Middle frontal gyrus (tissue), 1 donor: Measurements from ENCODE around the gene ERO1B.
"Not testable (repeated sequence)": the region's sequence is repeated elsewhere in the genome, so short reads cannot be mapped to it uniquely, and the experiment has no call there.

Source experiments
- DNase-seq: peaks from one replicate; pipeline ENCODE4 v3.0.0-alpha.2; 2015; ENCODE audit warnings: low spot score; ENCODE audit errors: extremely low spot score

The ERO1B gene

GRCh38 chr1:236193184-236193583, 88.6 kb downstream of the ERO1B start:
- DNase-seq: no peak

DNA sequence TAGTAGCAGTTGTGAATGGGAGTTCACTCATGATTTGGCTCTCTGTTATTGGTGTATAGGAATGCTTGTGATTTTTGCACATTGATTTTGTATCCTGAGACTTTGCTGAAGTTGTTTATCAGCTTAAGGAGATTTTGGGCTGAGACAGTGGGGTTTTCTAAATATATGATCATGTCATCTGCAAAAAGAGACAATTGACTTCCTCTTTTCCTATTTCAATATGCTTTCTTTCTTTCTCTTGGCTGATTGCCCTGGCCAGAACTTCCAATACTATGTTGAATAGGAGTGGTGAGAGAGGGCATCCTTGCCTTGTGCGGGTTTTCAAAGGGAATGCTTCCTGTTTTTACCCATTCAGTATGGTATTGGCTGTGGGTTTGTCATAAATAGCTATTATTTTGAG, 93.7 kb downstream of the ERO1B start:
- not testable (repeated sequence) for DNase-seq

DNA sequence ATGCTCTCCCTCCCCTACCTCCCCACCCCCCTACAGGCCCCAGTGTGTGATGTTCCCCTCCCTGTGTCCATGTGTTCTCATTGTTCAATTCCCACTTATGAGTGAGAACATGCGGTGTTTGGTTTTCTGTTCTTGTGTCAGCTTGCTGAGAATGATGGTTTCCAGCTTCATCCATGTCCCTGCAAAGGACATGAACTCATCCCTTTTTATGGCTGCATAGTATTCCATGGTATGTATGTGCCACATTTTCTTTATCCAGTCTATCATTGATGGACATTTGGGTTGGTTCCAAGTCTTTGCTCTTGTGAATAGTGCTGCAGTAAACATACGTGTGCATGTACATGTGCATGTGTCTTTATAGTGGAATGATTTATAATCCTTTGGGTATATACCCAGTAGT, 95.3 kb downstream of the ERO1B start:
- not testable (repeated sequence) for DNase-seq

DNA sequence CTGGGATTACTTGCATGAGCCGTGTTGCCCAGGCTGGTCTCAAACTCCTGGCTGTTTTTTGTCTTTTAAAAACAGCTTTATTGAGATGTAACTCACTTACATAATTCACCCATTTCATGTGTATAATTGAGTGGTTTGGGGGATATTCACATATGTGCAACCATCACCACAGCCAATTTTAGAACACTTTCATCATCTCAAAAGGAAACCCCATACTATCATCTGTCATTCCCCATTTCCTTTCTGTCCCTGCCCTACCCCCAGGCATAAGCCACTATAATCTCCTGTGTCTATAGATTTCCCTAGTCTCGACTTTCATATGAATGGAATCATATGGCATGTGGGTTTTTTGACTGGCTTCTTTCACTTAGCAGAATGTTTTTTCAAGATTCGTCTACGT, 96.1 kb downstream of the ERO1B start:
- DNase-seq: no peak

GRCh38 chr1:236181059-236181458, 100.7 kb downstream of the ERO1B start:
- no peak for DNase-seq

DNA sequence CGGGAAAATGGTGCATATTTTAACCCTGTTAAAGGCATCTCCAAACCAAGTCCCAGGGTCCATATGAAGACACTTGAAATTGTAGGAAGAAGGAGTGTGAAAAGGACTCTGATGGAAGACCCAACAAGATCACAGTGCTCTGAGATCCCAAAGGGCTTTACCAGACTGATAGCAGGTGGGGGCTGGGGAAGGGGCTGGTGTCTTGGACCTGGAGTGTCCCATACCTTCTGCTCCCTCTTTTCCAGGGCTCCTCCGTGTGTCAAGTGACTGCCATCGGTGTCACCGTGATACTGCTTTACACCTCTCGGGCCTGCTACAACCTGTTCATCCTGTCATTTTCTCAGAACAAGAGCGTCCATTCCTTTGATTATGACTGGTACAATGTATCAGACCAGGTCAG, 102.1 kb downstream of the ERO1B start:
- no peak for DNase-seq

DNA sequence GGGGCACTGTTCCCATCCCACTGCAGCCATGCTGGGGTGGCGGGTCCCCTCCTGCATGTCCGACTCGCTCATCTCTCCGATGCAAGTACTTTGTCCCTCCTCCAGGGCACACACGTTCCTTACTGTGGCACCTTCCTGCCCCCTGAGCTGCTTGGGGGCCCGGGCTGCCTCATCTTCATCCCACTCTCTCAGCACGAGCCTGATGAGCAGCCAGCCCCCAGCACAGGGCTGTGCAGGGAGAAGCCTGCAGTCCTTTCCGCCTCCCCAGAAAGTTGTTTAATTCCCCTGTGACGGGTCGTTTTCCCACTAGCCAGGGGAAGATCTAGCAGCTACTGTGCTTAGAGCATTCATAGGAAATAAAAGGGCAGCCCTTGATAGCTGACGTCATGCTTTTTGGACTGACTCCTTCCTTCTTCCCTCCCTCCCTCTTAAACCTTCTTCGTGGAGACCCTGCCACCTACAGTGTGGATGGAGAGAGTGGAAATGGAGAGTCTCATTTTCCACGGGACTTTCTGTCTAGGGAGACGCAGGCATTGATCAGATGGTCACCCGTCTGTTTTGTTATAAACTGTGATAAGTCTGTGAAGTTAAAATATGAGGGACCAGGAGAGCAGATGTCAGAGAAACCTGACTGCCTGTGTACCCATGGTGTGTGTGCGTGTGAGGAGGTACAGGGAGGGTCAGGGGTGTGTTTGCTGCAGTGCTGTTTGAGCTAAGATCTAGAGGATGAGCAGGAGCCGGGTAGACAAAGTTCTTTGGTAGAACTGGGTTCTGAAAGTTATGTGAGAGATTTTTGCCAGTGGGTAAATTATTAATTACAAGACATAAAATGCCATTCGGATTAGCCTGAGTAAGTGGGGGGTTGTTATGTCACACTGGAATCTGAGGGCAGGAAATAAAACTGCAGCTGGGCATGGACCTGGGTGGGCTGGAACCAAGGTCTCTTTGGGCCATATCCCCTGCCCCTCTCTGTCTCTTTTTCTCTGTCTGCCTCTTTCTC, 105.1 kb downstream of the ERO1B start:
- no peak for DNase-seq

DNA sequence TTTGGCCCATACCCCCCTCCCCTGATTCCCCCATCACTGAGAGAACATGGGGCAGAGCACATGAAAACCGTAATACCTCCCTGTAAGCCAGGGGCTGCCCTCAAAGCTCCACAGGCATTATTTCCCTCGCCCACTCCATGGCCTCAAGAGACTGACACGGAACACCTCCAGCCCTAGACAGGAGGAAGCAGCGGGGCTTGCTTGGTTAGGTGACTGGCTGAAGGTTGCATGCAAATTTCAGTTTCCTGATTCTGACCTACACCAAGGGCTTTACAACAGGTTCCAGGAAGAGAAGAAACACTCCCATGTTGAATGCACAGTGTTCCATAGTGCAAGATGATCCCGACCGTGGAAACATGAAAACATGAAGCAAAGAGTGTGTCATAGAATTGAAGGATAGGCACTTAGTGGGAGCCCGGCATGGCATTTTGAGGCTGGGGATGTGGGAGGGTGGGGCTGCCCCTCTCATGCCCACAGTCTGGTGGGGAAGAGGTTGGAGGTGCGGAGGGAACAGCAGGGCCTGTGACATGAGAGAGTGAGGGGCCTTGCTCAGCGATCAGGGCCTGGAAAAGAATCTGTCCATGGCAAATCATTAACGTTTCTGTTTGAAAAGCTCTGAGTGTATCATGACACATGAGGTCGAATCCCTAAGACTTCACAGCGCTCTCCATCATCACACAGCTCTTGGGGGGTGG, 106.0 kb downstream of the ERO1B start:
- DNase-seq: no peak

DNA sequence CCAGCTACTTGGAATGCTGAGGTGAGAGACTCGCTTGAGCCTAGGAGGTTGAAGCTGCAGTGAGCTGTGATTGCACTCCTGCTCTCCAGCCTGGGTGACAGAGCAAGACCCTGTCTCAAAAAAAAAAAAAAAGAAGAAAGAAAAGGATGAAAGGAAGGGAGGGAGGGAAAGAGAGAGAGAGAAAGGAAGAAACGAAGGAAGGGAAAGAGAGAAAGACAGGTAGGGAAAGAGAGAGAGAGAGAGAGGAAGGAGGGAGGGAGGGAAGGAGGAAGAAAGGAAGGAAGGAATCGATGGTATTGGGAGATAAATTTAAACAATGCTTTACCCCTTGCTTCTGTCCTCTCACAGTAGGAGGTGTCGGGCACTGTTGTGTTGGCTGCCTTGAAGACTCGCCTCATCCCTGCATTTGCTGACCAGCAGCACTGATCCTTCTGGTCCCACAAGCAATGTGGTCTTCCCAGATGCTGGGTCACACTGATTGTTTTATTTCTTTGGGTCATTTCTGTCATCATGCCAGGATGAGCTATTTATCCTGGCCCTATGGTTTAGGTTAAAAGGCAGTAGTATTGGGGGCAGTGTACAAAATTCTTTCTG, 108.5 kb downstream of the ERO1B start:
- DNase-seq: no peak

GRCh38 chr1:236172041-236172579, 109.6 kb downstream of the ERO1B start:
- DNase-seq: no peak

- DNase-seq: no peak
These were observed 112.9 kb downstream of the ERO1B start for GRCh38 chr1:236168716-236169429.

DNA sequence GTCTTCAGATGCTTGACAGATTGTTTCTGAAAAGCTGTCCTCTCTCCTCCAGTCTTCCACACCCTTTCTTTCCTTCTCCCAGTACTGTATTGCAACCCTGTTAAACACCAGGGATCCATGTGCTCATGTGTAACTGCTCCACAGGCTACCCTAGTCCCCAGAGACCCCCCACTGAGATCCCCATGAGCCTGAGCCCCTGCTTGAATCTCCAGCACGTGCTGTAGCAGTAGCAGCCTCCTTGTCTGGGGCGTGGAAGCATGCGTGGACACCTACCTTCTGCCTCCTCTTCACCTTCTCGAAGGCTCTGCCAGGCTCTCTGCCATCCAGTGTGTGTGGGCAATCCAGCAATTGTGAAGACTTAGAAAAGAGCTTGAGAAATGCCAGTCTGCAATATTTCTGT, 114.2 kb downstream of the ERO1B start:
- no peak for DNase-seq

DNA sequence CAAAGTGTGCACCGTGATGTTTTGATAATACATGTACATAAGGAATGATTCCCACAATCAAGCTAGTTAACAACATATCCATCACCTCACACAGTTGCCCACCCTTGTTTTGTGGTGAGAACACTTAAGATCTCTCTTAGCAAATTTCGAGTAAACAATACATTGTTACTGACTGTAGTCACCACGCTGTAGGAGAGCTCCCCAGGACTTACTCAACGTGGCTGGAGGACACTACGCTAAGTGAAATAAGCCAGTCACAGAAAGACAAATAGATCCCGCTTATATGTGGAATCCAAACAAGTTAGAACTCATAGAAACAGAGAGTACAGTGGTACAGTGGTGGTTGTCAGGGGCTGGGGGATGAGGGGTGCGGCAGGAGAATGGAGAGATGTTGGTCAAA, 114.6 kb downstream of the ERO1B start:
- DNase-seq: no peak

- no peak for DNase-seq
These were observed 115.7 kb downstream of the ERO1B start for GRCh38 chr1:236166041-236166440.
